ENCODE results near the gene ZDHHC14.

The ZDHHC14 gene

DNA sequence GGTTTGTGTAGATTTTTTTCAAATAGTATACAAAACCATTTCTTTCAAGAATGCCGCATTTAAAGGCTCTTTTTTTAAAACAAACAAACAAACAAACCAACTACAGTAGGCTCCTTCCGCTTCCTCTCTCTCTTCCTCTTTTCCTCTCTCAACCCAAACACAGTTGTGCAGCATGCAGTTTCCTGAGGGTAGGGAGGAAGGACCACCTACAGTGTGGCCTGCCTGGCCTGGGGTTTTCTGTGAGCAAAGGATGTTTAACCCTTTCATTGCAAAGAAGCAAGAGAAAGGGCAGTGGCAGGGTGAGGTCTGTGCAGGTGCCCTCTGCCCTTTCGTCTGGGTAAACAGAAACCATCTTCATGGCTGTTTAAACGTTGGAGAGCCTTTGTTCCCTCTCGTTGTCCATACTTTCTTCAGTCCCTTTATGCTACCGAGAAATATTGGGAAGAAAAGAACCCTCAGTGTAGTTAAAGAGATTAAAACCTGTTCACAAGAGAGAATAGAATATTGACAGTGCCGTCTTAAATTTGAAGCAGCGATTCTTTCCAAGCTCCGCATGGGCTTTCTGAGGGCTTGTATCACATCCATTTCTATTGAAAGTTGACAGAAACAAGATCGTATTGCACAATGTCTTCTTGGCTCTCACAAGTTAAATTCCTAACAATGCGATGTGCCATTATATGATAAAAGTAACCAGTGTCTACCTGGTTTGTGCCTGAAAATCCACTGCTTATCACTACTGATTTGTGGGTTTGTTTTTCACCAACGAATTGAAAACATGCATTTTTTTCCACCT is 226.5 kb downstream of the ZDHHC14 start:
- no peak for DNase-seq

DNA sequence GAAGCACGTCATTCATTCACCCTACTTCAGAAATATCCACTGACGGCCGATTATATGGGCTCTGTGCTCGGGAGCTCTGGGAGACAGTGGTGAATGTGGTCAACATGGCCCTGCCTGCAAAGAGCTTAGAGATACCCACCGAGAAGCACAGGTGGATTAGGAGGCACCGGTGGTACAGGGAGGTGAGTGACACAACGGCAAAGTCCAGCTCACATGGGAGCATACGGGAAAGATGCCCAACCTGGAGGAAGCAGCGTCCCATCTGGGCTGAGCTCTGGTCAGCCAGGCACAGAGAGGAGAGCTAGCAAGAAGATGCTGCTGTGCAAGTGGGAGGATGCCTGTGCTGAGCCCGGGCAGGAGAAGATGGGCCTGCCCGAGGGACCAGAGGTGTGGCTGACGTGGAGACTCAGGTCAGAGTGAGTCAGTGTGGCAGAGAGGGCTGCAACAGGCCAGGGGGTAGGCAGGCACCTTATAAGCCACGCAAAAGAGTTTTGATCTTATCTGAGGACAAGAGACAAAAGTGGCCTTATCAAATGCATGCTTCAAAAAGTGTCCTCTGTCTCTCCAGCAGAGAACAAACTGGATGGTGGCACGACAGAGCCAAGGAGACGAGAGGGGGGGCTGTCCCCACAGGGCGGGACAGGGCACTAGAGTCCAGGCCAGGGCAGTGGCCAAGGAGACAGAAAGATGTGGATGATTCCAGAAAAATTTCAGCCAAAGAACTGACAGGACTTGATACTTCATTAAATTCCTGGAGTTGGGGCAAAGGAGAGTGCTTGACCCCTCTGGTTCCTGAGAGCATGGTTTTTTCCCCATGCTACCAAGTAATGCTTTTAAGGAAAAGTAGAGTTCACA is 227.5 kb downstream of the ZDHHC14 start:
- DNase-seq, result no peak

DNA sequence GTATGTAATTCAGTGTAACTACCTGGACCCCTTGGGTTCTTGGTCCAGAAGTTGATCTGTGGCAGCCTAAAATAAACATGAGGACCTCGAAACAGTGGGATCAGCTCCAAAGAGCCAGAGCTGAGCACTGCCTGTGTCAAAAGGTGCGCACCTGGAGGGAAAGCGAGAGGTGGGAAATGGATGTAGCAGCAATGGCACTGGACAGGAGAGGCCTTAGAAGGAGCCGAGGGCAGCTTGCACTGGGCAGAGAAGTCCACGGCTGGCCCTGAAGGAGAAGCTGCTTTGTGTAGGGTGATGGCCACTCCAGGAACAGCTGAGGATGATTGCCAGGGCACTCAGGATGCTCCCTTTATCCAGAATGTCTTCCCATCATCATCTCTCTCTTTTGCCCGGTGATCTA is 228.1 kb downstream of the ZDHHC14 start:
- DNase-seq, result no peak

DNA sequence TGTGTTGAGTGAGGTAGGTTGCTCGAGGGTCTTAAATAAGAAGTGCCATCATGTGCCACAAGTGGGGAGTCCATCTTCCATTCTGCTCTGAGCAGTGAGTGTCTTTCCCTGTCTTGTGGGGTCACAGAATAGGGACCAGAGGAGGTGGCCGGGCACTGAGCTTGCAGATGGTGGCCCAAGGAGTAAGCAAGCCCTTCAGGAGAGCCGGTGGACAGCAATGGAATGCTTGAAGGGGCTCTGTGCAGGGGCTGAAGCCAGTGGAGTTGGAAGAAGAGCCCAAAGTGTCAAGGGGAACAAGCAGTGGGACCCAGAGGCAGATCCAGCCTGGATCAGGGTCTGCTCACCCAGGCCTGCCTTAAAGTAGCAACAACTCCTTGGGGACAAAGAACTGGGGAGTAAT is 228.6 kb downstream of the ZDHHC14 start:
- no peak for DNase-seq

DNA sequence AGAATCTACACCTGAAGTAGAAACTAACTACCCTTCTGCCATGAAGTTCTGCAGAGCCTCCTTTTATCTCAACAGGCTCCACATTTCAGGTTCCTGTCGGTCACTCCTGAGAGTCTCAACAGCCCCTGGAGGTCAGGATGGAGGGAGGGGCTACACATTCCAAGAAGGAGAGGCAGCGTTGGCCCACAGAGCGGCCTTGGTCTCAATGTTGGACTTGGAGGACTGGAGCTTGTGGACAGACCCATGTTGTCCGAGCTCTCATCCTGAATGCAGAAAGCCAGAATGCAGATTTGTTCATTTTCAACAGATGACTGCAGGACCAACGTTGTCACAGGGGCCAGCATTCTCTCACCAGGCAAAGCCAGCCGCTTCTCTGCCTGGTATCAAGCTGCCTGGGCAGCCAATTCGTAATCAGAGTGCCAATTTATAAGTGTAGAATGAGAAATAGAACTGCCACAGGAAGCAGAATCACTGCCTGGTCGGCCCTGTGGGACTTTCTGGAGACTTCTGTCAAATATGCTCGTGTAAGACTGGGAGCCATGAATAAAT is 229.5 kb downstream of the ZDHHC14 start:
- no peak for DNase-seq

DNA sequence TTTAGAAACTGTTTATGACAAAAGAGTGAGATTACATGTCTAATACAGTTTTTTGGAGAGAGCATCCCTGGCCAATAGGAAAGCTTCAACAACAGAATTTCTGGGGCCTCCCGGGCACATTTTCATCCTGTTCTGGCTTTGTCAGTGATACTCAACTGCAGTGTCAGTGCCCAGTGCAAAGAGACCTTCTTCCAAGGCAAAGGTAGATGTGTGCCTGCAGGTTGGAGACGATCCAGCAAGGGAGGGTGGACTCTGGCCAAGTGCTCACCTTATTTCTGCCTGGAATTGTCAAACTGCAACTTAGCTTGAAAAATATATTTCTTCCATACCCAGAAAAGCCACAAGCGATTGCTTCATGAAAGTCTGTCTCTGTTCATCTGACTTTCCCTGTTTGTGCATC is 230.4 kb downstream of the ZDHHC14 start:
- no peak for DNase-seq

DNA sequence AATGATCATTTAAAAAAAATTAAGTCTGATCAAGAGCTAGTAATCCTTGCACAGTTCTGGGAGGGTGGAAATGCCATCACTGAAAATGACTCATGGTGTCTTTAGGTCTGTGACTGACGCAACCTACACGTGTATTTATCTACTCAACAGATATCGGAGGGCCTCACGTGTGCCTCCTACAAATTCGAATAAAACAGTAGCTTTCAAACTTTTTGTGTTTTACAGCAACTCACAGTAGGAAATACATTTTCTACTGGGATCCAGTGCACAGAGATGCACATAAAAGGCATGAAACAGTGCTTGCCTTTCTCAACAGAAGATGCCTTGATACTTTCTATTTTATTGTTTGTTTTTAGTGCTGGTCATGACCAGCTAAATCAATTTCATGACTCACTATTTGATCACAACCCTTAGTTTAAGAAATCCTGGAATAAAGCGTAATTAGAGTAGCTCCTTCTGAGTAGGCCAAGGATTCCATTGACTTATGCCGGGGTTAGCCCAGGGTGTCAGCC is 232.1 kb downstream of the ZDHHC14 start:
- DNase-seq, result no peak

DNA sequence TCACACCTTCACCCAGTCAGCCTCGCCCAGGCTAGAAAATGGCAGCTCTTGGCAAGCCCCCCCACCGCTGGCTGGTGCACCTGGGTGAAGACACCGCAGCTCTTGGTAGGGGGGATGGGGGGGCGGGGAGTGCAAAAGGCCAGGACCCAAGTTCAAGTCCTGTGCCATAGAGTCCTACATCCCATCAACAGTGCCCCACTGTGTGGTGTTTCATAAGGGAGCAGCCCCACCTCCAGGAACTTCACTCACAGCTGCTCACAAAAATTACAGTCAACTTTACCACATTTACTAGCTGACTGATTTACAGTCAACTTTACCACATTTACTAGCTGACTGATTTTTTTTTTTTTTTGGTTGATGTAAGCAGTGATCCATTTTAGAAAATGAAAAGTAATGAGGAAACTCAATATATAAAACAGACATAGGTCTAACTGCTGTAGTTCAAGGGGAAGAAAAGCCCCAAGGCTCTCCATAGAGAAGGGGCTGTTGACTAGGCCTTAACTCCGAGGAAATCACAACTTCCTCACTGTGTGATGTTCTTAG is 233.1 kb downstream of the ZDHHC14 start:
- no peak for DNase-seq

DNA sequence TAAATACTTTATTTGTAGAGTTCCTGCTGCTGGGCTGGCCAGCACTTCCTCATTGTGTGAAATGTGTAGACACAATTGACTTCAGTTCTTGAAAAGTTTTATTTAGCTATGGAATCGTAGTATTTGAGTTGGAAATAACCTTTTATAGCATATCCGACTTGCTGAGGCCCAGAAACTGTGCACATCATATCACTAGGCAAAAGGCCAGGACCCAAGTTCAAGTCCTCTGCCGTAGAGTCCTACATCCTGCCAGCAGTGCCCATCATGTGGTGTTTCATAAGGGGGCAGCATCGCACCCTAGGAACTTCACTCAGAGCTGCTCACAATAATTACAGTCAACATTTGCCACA is 234.4 kb downstream of the ZDHHC14 start:
- no peak for DNase-seq

DNA sequence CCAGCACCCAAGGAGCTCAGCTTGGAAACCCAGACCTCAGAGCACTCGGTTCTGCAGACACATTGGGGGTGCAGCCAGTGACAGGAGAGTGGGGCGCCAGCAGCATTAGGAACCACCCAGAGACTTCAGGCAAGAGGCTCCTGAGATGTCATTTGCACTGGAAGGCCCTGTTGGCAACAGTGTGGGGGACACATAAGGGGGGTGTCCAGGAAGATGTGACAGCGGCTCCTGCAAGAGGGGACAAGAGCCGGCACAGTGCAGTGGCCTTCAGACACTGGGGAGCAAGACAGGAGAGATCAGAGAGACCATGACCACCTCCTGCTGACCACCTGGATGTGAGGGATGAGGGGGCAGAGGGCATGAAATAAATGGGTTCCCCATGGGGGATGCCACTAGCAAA is 235.0 kb downstream of the ZDHHC14 start:
- DNase-seq, result no peak

DNA sequence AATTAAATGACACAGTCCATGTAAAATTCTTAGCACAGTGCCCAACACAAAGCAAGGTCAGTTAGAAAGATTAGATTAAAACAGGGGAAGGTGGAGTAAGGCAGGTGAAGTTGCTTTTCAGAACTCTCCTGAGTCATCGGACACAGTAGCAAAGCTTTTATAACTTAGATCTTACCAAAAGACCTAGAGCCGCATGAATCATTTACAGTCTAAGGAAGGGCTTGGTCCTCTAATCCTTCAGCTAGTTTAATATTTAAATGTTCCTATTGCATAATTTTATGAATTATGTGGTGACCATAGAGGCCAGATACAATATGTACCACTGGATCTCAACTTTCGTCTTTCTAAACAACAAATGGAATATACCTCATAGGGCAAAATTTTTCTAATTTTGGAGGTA is 240.0 kb downstream of the ZDHHC14 start:
- DNase-seq, result no peak

DNA sequence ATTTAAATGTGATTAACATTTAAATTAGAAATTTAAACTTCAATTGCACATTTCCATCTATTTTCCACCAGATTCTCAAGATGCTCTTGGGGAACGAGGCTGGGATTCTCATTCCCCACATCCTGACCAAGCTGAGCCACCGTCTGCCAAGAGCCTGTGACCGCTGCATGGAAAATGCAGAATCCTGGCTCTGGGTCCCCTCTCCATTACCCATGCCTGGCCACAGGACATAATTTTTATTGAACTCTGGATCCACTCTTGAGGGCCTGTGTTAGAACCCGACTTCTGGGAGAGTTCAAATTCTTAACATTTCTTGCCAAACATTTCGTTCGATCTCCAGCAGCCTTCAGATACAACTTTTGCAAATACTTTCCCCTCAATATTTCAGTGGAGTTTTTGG is 240.4 kb downstream of the ZDHHC14 start:
- DNase-seq, result no peak

DNA sequence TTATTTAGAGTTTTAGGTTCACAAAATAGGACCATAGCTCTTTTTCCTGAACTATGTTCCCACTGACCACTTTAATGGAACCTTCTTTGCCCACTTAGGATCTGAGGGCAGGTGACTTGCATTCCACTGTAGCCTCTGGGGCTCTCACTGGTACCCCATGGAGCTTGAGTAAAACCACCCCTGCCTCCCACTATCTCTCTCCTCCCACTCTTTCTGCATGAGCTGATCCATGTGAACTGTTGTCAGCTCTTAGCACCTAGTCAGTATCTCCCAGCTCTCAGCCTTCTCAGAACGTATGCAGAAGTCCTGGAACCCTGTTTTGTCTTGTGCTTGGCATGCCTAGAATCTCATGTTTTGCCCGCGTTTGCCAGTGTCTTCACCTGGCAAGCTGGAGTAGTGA is 241.4 kb downstream of the ZDHHC14 start:
- no peak for DNase-seq

DNA sequence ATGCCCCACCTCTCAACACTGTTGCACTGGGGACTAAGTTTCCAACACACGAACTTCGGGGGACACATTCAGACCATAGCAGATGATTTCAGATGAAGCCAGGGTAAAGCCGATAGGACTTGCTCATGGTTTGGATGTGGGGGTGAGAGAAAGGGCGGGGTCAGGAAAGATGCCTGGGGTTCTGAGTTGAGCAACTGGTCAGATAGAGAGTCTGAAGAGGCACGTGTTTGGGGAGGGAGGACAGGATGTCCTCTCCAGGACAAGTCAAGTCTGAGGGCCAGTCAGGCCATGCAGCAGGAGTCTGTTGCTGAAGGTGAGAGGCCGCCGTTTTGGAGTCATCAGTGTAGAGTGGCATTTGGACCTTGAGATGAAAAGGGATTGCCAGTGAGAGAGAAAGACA is 244.1 kb downstream of the ZDHHC14 start:
- DNase-seq, result no peak

DNA sequence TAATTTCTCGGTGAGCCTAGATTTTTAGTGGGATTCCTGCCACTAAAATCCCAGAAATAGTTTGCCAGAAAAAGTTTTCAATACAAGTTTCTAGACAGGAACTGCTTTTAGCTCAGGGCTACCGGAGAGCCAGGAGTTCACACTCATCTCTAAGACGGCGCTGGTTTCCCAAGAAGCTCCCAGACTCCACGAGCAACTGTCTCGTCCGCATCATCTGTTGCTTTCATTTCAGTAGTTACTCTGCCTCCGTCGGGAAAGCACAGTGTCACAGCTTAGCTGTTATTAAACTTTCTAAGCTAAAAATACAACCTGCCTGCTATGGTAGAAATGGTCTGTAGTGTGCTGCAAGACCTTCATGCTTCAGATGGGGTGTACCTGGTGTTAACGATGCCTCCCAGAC is 244.8 kb downstream of the ZDHHC14 start:
- DNase-seq, result no peak

DNA sequence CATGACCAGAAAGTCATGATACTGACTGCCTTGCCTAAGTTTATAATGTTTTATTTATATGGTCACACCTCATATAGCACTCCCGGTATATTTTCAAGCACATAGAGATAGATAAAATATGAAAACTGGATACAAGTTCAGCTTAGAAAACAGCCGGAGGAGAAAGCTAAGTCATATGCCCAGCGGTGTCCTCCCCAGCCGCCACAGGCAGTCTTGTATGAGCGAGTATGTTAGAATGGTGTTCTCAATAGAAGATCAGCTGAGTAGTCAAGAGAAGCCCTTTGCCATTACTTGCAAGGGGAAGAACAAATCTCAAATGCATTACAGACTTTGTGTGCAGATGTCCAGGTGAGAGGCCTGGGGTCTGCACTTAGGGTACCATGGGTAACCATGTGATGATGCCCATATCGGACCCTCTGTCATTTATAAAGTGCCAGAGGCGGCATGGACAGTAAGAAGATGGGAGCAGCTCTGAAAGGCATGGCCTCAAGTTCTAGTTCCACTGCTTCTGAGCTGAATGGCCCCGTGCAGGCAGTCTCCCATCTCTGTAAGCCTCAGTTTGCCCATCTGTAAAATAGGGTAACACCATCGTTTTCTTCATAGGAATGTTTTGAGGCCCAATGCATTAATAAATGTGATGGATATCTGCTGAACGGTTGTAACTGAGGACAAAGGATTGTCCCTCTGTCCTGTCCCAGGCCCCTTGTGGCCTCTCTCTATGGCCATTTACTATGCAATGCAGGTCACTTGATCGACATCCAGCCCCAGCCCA is 246.4 kb downstream of the ZDHHC14 start:
- DNase-seq, result no peak

DNA sequence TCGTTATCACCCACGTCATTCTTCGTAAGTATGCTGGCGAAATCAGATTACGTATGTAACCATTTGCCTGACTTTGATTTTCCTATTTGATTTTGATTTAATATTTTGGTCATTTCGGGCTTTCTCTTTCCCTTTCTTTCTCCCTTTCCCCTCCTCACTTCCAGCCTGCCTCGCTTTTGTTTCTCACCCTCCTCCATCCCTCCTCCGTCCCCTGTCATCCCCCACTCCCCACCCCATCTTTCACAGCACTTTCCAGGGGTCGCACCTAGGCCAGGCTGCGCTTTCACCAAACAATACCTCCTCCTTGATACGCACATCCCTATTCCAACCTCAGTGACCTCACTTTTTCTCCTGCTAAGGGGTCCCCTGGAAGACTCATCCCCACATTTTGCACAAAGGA is 247.5 kb downstream of the ZDHHC14 start:
- DNase-seq, result no peak

DNA sequence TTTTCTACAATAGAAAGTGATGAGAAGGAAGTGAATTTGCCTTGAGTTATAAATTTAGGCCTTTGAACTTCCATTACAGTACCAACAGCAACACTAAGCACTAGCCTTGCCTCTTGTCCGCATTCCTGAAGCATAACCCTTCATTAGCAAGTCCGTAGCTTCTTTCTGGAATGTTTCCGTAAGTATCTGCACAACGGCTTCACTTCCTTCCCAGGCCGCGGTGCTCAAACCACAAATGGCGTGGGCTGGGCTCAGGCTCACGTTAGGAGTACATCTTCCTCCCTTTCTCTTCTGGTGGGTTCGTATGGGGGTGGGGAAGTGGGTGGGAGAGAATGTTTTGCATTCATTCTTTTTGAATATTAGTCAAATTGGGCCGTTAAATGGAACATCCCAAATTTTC is 248.2 kb downstream of the ZDHHC14 start:
- no peak for DNase-seq

DNA sequence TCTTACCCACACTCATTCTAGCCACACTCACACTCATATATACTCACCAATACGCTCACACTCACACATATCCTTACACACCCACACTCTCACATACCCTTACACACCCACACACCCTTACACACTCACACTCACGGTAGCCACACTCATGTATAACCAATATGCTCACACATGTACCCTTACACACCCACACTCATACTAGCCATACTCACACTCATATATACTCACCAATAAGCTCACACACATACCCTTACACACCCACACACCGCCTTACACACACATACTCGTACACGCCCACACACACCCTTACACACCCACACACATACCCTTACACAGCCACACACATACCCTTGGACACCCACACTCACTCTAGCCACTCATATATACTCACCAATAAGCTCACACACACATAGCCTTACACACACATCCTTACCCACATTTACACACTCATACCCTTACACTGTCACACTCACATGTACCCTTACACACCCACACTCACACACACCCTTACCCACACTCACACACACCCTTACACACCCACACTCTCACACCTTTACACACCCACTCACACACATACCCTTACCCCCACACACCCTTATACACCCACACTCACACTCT is 249.6 kb downstream of the ZDHHC14 start:
- no peak for DNase-seq

DNA sequence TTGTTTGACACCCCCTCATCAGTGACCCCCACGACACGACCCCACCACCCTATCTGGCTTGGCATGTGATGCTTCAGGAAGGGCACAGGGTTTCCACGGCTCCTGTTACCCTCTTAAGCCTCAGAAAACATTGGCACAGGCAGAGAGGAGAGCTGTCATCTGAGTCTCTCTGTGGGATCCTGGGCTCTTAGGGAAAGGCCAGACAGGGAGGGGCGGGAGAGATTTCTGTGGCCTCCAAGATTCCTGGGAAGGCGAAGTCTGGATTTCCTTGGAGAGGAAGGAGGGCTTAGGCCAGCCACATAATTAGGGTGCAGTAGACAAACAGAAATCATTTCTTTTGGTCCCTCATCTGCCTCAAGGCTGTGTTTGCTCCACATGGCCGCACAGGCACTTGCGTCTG is 250.4 kb downstream of the ZDHHC14 start:
- DNase-seq, result no peak

DNA sequence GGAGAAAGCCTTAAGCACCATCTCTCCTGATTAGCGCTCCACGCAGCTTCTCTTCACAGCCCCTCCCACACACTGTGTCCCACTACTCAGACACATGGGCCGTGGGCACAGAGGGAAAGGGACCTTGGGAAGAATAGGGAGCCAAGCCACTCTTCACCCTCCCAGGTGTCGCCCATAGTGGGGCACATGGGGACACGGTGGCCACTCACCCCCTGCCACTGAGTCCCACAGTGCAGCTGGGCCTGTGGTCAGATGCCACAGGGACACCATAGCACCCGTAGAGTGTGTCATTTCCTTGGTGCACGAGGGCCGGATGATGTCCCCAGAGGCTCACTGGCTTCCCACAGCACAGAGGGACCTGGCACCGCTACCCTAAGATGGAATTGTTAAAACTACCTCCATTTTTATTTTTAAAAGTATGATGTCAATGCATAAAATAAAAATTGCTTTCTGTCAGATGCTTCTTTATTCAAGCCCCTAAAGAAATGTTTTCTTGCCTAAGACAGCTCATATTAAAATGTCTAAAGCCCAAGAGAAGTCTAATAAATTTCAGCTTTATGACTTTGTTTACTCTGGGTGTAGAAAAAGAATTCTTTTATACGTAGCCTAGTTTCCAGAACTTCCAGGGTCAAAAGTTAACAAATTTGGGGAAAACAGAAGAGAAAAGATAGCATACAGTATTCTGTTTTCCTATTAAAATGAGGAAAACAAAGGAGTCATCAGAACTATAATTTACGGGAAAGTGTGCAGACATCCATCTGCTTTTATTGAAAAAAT is 251.0 kb downstream of the ZDHHC14 start:
- no peak for DNase-seq

DNA sequence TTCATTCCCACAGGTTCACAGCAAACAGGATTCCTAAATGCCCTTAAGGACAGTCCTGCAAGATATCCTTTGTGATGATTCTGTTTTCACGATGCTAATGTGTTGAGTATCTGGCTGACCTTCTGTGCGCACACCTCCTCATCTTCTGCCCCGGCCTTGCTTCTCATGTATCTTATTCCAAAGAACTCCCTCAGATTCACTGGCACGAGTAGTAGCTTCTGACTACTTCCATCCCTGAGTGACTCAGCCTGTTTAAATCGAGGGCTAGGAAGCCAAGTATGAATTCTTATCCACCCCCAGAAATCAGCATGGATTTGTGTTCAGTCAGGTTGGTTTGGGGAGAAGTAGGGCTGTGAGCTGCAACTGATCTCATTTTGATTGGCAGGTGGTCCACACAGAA is 251.8 kb downstream of the ZDHHC14 start:
- DNase-seq, result no peak

Measured in stimulated activated CD4-positive, alpha-beta T cell treated with anti-CD3 and anti-CD28 coated beads, Interleukin-12 subunit alpha, Interleukin-12 subunit beta, amount 100 ng/mL, for 4 hours (primary cell).